Transverse colon (tissue), 4 donors: ENCODE measurements around the gene CADM1. TPM values are rescaled to one million over a fixed set of nuclear protein-coding genes. Genes with fewer than 3 reads are reported as not detected.

Experiments
- DNase-seq: peaks from one replicate; pipeline ENCODE4 v3.0.0-alpha.2; 2019
- H3K27ac ChIP-seq, 4 donors: fragments of 200-600 bp; sonication (generic); 2 replicates each; pipeline ENCODE4 v1.5.1; 2016 to 2018; ENCODE audit warnings: inconsistent platforms in 4 of 4
- H3K27me3 ChIP-seq: fragments of 200-600 bp; sonication (generic); 2 replicates; pipeline ENCODE4 v1.5.1; 2017; ENCODE audit warnings: inconsistent platforms
- H3K36me3 ChIP-seq, 4 donors: fragments of 200-600 bp; sonication (generic); 2 replicates each; pipeline ENCODE4 v1.5.1; 2017 to 2019; ENCODE audit warnings: inconsistent platforms in 4 of 4
- H3K4me1 ChIP-seq, 4 donors: fragments of 200-600 bp; sonication (generic); 2 replicates each; pipeline ENCODE4 v1.5.1; 2017 to 2020; ENCODE audit warnings: inconsistent platforms in 4 of 4
- H3K4me3 ChIP-seq, 4 donors: fragments of 200-600 bp; sonication (generic); 1 replicate in 1 of 4; 2 replicates in 3 of 4; pipeline versions ENCODE4 v1.5.1 to v1.6.1; 2017 to 2019; ENCODE audit warnings: inconsistent platforms in 4 of 4
- H3K9me3 ChIP-seq, 2 donors: fragments of 200-600 bp; sonication (generic); 2 replicates each; pipeline ENCODE4 v1.5.1; 2017 to 2019; ENCODE audit warnings: inconsistent platforms in 2 of 2
- EP300 ChIP-seq: sonication (generic); formaldehyde crosslinking; IDR thresholded peaks from one replicate; pipeline ENCODE4 v1.6.1; 2017; ENCODE audit warnings: antibody characterized with exemption, low read depth
- POLR2A ChIP-seq: fragments of 450-650 bp; IDR thresholded peaks from one replicate; pipeline ENCODE4 v1.6.1; 2016; ENCODE audit warnings: antibody characterized with exemption, mild to moderate bottlenecking, moderate library complexity
- POLR2AphosphoS5 ChIP-seq, 3 donors: sonication (generic); formaldehyde crosslinking; IDR thresholded peaks; one replicate each; pipeline ENCODE4 v1.6.1; 2016; ENCODE audit warnings: antibody characterized with exemption in 3 of 3
- WGBS, 2 donors: methylation state at CpG; one replicate each; pipeline ENCODE4 v1.1.5; 2018; ENCODE audit warnings: low coverage in 1 of 2; 5-methylcytosine and 5-hydroxymethylcytosine counted together
- in situ Hi-C, 4 donors: fragments of 200-750 bp; cut with MboI; loops; one replicate each; pipeline versions ENCODE4 v1.15.0 to v1.15.1; 2017; ENCODE audit warnings: low sequenced_read_pairs in 3 of 4, low pct_ligation_motif_present in 1 of 4, low pct_unique_long_range_greater_than_20kb in 1 of 4
- intact Hi-C: fragments of 100-400 bp; cut with DNase I; formaldehyde crosslinking; loops from one replicate; pipeline ENCODE4 v1.15.1; 2023; ENCODE audit warnings: low total_unique reads
- total RNA-seq, 4 donors: library from RNA; depleted of rRNA; stranded (reverse); fragments of >200 nt; gene quantifications; one replicate each; pipeline ENCODE4 v1.1.0, GENCODE V29; 2016
- TF ChIP-seq, protein P1 (sequence below), 5 experiments: fragments of 200-600 bp in 3 of 5; fragments of 450-650 bp in 2 of 5; sonication (generic) in 3 of 5; IDR thresholded peaks; 1 replicate in 2 of 5; 2 replicates in 3 of 5; pipeline ENCODE4 v1.5.1; 2016 to 2017; ENCODE audit warnings: antibody characterized with exemption in 5 of 5, inconsistent platforms in 3 of 5, mild to moderate bottlenecking in 2 of 5, moderate library complexity in 1 of 5

CADM1 gene
- total RNA-seq, 4 donors from 2014 or later, result 2.8 to 6.4 (median 3.7) TPM

GRCh38 chr11:115238086-115238485, 266.1 kb downstream of the CADM1 start:
- Histone ChIP-seq H3K27me3 (no peaks in the 10 kb centered on the region), H3K36me3 (no peaks in the 10 kb centered on the region), H3K9me3 (no peaks in the 10 kb centered on the region), H3K4me1 (no peaks in the 10 kb centered on the region), H3K4me3 (no peak overlapping the region), H3K27ac (no peak overlapping the region)
- in situ Hi-C loops, result no loop called here
- no peak for DNase-seq
- WGBS, 2 donors, result 60 to 72% methylated on average over 4 of the region's 4 CpGs
- TF ChIP-seq POLR2AphosphoS5 (IDR thresholded peaks at IDR 0.05), result no peak
- TF ChIP-seq, protein P1, sequence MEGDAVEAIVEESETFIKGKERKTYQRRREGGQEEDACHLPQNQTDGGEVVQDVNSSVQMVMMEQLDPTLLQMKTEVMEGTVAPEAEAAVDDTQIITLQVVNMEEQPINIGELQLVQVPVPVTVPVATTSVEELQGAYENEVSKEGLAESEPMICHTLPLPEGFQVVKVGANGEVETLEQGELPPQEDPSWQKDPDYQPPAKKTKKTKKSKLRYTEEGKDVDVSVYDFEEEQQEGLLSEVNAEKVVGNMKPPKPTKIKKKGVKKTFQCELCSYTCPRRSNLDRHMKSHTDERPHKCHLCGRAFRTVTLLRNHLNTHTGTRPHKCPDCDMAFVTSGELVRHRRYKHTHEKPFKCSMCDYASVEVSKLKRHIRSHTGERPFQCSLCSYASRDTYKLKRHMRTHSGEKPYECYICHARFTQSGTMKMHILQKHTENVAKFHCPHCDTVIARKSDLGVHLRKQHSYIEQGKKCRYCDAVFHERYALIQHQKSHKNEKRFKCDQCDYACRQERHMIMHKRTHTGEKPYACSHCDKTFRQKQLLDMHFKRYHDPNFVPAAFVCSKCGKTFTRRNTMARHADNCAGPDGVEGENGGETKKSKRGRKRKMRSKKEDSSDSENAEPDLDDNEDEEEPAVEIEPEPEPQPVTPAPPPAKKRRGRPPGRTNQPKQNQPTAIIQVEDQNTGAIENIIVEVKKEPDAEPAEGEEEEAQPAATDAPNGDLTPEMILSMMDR (IDR thresholded peaks at IDR 0.05), result no peak
- intact Hi-C loops, result no loop called here

- TF ChIP-seq POLR2A (no peak), POLR2AphosphoS5 (IDR thresholded peaks at IDR 0.05) (no peak), EP300 (no peak)
- TF ChIP-seq, protein P1 (IDR thresholded peaks at IDR 0.05), result no peak
- Histone ChIP-seq H3K9me3 (no peaks in the 10 kb centered on the region), H3K4me3 (no peak overlapping the region), H3K4me1 (no peaks in the 10 kb centered on the region), H3K27me3 (no peaks in the 10 kb centered on the region), H3K36me3 (no peaks in the 10 kb centered on the region), H3K27ac (no peak overlapping the region)
- intact Hi-C loops (no loop called here), in situ Hi-C loops (no loop called here)
- 71 to 85% methylated on average over 3 of the region's 3 CpGs for WGBS, 2 donors
- DNase-seq, result no peak
Measured at GRCh38 chr11:115237578-115237977, 266.6 kb downstream of the CADM1 start.

- no peak for DNase-seq
- Histone ChIP-seq H3K27ac (no peak overlapping the region), H3K4me1 (no peaks in the 10 kb centered on the region), H3K27me3 (no peaks in the 10 kb centered on the region), H3K36me3 (no peaks in the 10 kb centered on the region), H3K4me3 (no peak overlapping the region), H3K9me3 (no peaks in the 10 kb centered on the region)
- in situ Hi-C loops (no loop called here), intact Hi-C loops (no loop called here)
- TF ChIP-seq, protein P1 (IDR thresholded peaks at IDR 0.05), result no peak
- TF ChIP-seq EP300 (no peak), POLR2AphosphoS5 (IDR thresholded peaks at IDR 0.05) (no peak), POLR2A (no peak)
- 95 to 98% methylated on average over 4 of the region's 4 CpGs for WGBS, 2 donors
Measured at GRCh38 chr11:115234794-115235193, 269.4 kb downstream of the CADM1 start.

GRCh38 chr11:115226556-115226955, 277.7 kb downstream of the CADM1 start:
- WGBS, 2 donors, result 82 to 94% methylated on average over 2 of the region's 2 CpGs
- H3K4me1 ChIP-seq, result no peaks in the 10 kb centered on the region
- in situ Hi-C loops (no loop called here), intact Hi-C loops (no loop called here)
- DNase-seq, result no peak
- H3K36me3 ChIP-seq, result no peaks in the 10 kb centered on the region
- no peak overlapping the region for H3K4me3 ChIP-seq
- no peaks in the 10 kb centered on the region for H3K9me3 ChIP-seq
- no peak for TF ChIP-seq POLR2A
- TF ChIP-seq, protein P1 (IDR thresholded peaks at IDR 0.05), result no peak
- no peak for TF ChIP-seq EP300
- no peak for TF ChIP-seq POLR2AphosphoS5 (IDR thresholded peaks at IDR 0.05)
- no peak overlapping the region for H3K27ac ChIP-seq
- no peaks in the 10 kb centered on the region for H3K27me3 ChIP-seq
